Mesothelial cell of epicardium (in vitro differentiated cells): Measurements from ENCODE around the gene GSTO2. TPM values are rescaled to one million over a fixed set of nuclear protein-coding genes. Genes with fewer than 3 reads are reported as not detected.
A peak's percentile ranks its signal among the peaks of the same experiment; 100 is the strongest.

Source experiments
- DNase-seq, 2 experiments: peaks; one replicate each; pipeline ENCODE4 v3.0.0; 2021; ENCODE audit warnings: low spot score in 2 of 2; ENCODE audit not compliant: unreplicated experiment in 2 of 2
- H3K27ac Mint-ChIP-seq: 2 replicates; pipeline ENCODE4 v1.8.0; 2021; ENCODE audit warnings: mixed read lengths
- H3K27me3 Mint-ChIP-seq: 2 replicates; pipeline ENCODE4 v1.8.0; 2021; ENCODE audit warnings: low read depth, mixed read lengths
- H3K36me3 Mint-ChIP-seq: 2 replicates; pipeline ENCODE4 v1.8.0; 2021; ENCODE audit warnings: mixed read lengths
- H3K4me1 Mint-ChIP-seq: 2 replicates; pipeline ENCODE4 v1.8.0; 2021; ENCODE audit warnings: mixed read lengths
- H3K4me3 Mint-ChIP-seq: 2 replicates; pipeline ENCODE4 v1.8.0; 2021; ENCODE audit warnings: mild to moderate bottlenecking, moderate library complexity, mixed read lengths
- H3K9me3 Mint-ChIP-seq: 2 replicates; pipeline ENCODE4 v1.8.0; 2021; ENCODE audit warnings: mixed read lengths
- CTCF ChIP-seq: fragments of 200-600 bp; sonication (generic); IDR thresholded peaks from one replicate; pipeline ENCODE4 v1.5.0; 2021; ENCODE audit warnings: antibody characterized with exemption; ENCODE audit not compliant: unreplicated experiment
- total RNA-seq: library from RNA; stranded (reverse); gene quantifications from 3 replicates; pipeline ENCODE4 v1.2.1, GENCODE V29; 2021

Gene GSTO2
- total RNA-seq, 1 donor from 2014 or later = 11.7 TPM

GRCh38 chr10:104326991-104327610 lies 58.1 kb downstream of the GSTO2 start:
- Mint-ChIP-seq H3K36me3 (peaks cover 3% of the 10 kb centered on the region), H3K27ac (no peak overlapping the region), H3K27me3 (no peaks in the 10 kb centered on the region), H3K4me3 (peak overlapping the region; percentile 10), H3K4me1 (peaks cover 60% of the 10 kb centered on the region), H3K9me3 (no peaks in the 10 kb centered on the region)
- no peak for DNase-seq
- no peak for TF ChIP-seq CTCF

GRCh38 chr10:104327745-104328645 lies 59.0 kb downstream of the GSTO2 start:
- Mint-ChIP-seq H3K27me3 (no peaks in the 10 kb centered on the region), H3K9me3 (no peaks in the 10 kb centered on the region), H3K36me3 (peaks cover 3% of the 10 kb centered on the region), H3K4me1 (peaks cover 68% of the 10 kb centered on the region), H3K4me3 (peak overlapping the region; percentile 63), H3K27ac (peak overlapping the region; percentile 93)
- no peak for TF ChIP-seq CTCF
- no peak for DNase-seq

GRCh38 chr10:104328646-104328895 lies 59.6 kb downstream of the GSTO2 start:
- DNase-seq = no peak
- H3K4me3 Mint-ChIP-seq = peak overlapping the region; percentile 63
- no peaks in the 10 kb centered on the region for H3K9me3 Mint-ChIP-seq
- H3K27me3 Mint-ChIP-seq = no peaks in the 10 kb centered on the region
- H3K27ac Mint-ChIP-seq = peak overlapping the region; percentile 93
- no peak for TF ChIP-seq CTCF
- peaks cover 3% of the 10 kb centered on the region for H3K36me3 Mint-ChIP-seq
- peaks cover 73% of the 10 kb centered on the region for H3K4me1 Mint-ChIP-seq

GRCh38 chr10:104328896-104329710 lies 60.1 kb downstream of the GSTO2 start:
- peak in 1 of 2 experiments; percentile 50 for DNase-seq
- Mint-ChIP-seq H3K9me3 (no peaks in the 10 kb centered on the region), H3K27ac (peak overlapping the region; percentile 93), H3K4me1 (peaks cover 74% of the 10 kb centered on the region), H3K36me3 (peaks cover 3% of the 10 kb centered on the region), H3K27me3 (no peaks in the 10 kb centered on the region), H3K4me3 (peak overlapping the region; percentile 63)
- TF ChIP-seq CTCF = no peak

- H3K4me1 Mint-ChIP-seq = peaks cover 74% of the 10 kb centered on the region
- H3K4me3 Mint-ChIP-seq = no peak overlapping the region
- H3K27me3 Mint-ChIP-seq = no peaks in the 10 kb centered on the region
- H3K9me3 Mint-ChIP-seq = no peaks in the 10 kb centered on the region
- TF ChIP-seq CTCF = no peak
- DNase-seq = no peak
- peak overlapping the region; percentile 93 for H3K27ac Mint-ChIP-seq
- H3K36me3 Mint-ChIP-seq = peaks cover 3% of the 10 kb centered on the region
Measured at GRCh38 chr10:104329735-104330134, 60.8 kb downstream of the GSTO2 start.
